Activated naive CD8-positive, alpha-beta T cell treated with anti-CD3 and anti-CD28 coated beads, Interleukin-2, amount 50 U/mL, for 24 hours (primary cell): ENCODE measurements around the gene MOV10L1.
"Not testable (repeated sequence)": the region's sequence is repeated elsewhere in the genome, so short reads cannot be mapped to it uniquely, and the experiment has no call there.

ENCODE experiments used
- ATAC-seq: fragments of 150-1000 bp; cut with Tn5 transposase; one replicate; pipeline ENCODE4 v1.10.0; 2021
- DNase-seq: peaks from one replicate; pipeline ENCODE4 v3.0.0; 2021
- H3K27ac Mint-ChIP-seq: one replicate; pipeline ENCODE4 v1.8.0; 2021; ENCODE audit warnings: mild to moderate bottlenecking, mixed read lengths
- H3K27me3 Mint-ChIP-seq: one replicate; pipeline ENCODE4 v1.8.0; 2021; ENCODE audit warnings: mixed read lengths
- H3K36me3 Mint-ChIP-seq: one replicate; pipeline ENCODE4 v1.8.0; 2021; ENCODE audit warnings: low read depth, mixed read lengths
- H3K4me1 Mint-ChIP-seq: one replicate; pipeline ENCODE4 v1.8.0; 2021; ENCODE audit warnings: mixed read lengths
- H3K4me3 Mint-ChIP-seq: one replicate; pipeline ENCODE4 v1.8.0; 2021; ENCODE audit warnings: mild to moderate bottlenecking, moderate library complexity, mixed read lengths
- H3K9me3 Mint-ChIP-seq: one replicate; pipeline ENCODE4 v1.8.0; 2021; ENCODE audit warnings: mixed read lengths

Gene MOV10L1

DNA sequence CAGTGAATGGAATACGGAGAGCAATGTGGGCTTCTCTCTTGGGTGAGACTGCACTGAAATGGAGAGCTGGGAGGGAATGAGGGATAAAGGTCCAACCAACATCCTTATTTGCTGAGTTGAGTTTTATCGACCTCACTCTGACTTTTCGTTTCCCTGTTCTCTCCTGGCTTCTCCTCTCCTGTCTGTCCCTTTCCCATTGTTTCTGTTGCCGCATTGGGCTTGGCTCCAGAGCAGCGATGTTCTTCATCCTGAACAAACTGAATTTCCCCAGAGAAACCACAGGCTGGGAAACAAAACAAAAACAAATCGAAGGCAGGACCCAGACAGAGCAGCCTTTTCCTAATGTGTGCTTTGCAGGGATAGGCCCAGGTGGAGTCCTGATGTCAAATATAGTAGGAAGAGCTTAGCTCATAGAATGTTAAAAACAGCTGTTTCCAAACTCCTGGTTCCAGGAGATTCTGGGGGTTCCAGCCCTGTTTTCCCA, 30.0 kb downstream of the MOV10L1 start:
- peaks cover 11% of the 10 kb centered on the region for H3K9me3 Mint-ChIP-seq
- H3K27ac Mint-ChIP-seq = no peak overlapping the region
- H3K4me1 Mint-ChIP-seq = no peaks in the 10 kb centered on the region
- DNase-seq (no peak), ATAC-seq (no peak)
- peaks cover 8% of the 10 kb centered on the region for H3K36me3 Mint-ChIP-seq
- peaks cover 3% of the 10 kb centered on the region for H3K27me3 Mint-ChIP-seq
- H3K4me3 Mint-ChIP-seq = no peak overlapping the region

DNA sequence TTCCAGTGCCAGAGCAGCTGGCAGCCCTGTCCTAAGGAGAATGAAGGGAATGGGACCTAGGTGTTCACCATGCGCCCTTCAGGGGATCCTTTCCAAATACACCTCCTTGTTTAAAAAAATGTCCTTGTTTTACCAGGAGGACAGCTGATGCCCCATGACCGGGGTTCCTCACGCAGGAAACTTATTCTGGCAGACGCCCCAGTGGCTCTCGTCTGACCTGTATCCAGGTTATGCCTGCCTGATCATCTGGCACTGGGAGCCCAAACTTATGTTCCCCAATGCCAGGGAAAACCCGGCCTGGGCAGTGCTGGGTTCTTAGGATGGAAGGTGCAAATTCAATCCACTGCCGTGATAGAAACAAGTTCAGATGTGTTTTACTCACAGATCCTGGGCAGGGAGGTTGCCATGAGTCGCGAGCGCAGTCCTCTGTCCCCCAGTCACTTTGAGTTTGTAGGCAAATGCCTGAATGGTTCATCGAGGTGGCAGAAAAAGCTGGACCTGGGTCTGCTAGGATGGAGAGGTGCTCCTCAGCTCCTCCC, 31.5 kb downstream of the MOV10L1 start:
- DNase-seq = no peak
- Mint-ChIP-seq H3K9me3 (peaks cover 11% of the 10 kb centered on the region), H3K27me3 (peaks cover 3% of the 10 kb centered on the region), H3K4me3 (no peak overlapping the region), H3K36me3 (peaks cover 8% of the 10 kb centered on the region), H3K27ac (no peak overlapping the region), H3K4me1 (no peaks in the 10 kb centered on the region)
- ATAC-seq = no peak

DNA sequence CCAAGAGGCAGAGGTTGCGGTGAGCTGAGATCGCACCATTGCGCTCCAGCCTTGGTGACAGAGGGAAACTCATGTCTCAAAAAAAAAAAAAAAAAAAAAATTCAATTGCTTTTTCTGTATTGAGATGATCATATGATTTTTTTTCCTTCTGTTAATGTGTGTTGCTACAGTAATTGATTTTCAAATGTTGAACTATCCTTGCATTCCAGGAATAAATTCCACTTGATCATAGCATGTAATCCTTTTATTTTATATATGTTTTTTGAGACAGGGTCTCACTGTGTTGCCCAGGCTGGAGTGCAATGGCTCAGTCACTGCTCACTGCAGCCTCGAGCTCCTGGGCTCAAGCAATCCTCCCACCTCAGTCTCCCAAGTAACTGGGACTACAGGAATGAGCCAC, 33.3 kb downstream of the MOV10L1 start:
- DNase-seq (no peak), ATAC-seq (no peak)
- Mint-ChIP-seq H3K36me3 (peaks cover 8% of the 10 kb centered on the region), H3K9me3 (peaks cover 11% of the 10 kb centered on the region), H3K4me1 (no peaks in the 10 kb centered on the region), H3K27me3 (peaks cover 5% of the 10 kb centered on the region), H3K4me3 (no peak overlapping the region), H3K27ac (no peak overlapping the region)

DNA sequence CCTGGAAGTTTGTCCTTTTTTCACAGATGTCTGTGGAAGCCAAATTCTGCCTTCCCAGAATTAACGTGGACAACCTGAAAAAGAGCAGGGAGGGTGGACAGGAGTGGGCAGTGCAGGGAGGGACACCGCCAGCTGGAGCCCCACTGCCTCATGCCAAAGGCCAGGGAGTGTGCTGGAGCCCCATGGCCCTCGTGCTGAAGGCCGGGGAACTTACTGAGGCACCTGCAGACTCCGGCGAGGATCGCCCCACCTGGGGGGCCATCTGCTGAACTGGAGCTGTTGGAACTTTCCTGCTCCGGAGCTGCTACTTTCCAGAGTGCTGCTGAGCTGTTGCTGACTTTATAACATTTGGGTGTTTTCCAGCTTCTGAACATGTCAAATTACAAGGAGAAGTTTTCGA, 35.2 kb downstream of the MOV10L1 start:
- no peaks in the 10 kb centered on the region for H3K4me1 Mint-ChIP-seq
- ATAC-seq (no peak), DNase-seq (no peak)
- H3K36me3 Mint-ChIP-seq = peaks cover 8% of the 10 kb centered on the region
- no peak overlapping the region for H3K4me3 Mint-ChIP-seq
- no peak overlapping the region for H3K27ac Mint-ChIP-seq
- H3K9me3 Mint-ChIP-seq = peaks cover 11% of the 10 kb centered on the region
- H3K27me3 Mint-ChIP-seq = peaks cover 9% of the 10 kb centered on the region

DNA sequence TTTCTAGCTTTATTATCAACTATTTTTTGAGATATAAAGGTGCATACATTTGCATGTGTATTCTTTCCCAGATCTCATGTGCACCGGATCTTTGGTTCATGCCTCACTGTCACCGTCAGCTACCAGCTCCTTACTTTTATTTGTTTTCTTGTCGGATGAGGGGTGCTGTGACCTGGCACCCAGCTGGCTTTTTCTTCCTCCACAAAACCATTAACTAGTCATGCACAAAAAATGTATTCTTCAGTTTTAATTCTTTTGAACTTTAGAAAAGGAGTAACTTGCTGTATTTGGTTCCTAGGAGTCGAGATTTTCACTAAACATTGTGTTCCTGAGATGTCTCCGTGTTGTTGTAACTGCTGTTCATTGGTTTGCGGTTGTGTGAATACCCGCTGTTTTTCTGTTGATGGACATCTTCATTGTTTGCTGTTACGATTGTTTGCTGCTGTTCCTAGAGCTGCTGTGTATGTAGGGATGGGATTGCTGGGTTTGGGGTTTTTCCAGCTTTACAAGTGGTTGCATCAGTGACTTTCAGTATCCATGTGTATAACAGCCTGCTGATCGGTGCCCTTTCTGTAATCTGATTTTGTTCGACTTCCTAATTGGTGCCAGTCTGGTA, 39.4 kb downstream of the MOV10L1 start:
- H3K9me3 Mint-ChIP-seq = peaks cover 2% of the 10 kb centered on the region
- H3K27ac Mint-ChIP-seq = no peak overlapping the region
- peaks cover under 1% of the 10 kb centered on the region for H3K36me3 Mint-ChIP-seq
- H3K27me3 Mint-ChIP-seq = peaks cover 25% of the 10 kb centered on the region
- no peak overlapping the region for H3K4me3 Mint-ChIP-seq
- ATAC-seq (no peak), DNase-seq (no peak)
- no peaks in the 10 kb centered on the region for H3K4me1 Mint-ChIP-seq

DNA sequence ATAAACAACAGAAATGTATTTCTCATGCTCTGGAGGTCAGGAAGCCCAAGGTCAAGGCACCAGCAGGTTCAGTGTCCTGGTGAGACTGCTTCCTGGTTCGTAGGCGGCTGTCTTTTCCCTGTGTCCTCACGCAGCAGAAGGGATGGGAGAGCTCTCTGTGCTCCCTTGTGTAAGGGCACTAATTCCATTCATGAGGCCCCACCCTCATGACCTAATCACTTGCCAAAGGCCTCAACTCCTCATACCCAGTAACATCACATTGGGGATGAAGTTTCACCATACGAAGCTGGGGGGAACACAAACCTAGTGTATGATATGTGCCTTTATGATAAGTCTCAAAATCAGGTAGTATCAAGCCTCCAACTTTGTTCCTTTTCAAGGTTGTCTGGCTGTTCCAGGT, 42.1 kb downstream of the MOV10L1 start:
- Mint-ChIP-seq H3K27ac (no peak overlapping the region), H3K36me3 (no peaks in the 10 kb centered on the region), H3K27me3 (peaks cover 27% of the 10 kb centered on the region), H3K4me1 (no peaks in the 10 kb centered on the region), H3K9me3 (no peaks in the 10 kb centered on the region), H3K4me3 (no peak overlapping the region)
- ATAC-seq (no peak), DNase-seq (no peak)

DNA sequence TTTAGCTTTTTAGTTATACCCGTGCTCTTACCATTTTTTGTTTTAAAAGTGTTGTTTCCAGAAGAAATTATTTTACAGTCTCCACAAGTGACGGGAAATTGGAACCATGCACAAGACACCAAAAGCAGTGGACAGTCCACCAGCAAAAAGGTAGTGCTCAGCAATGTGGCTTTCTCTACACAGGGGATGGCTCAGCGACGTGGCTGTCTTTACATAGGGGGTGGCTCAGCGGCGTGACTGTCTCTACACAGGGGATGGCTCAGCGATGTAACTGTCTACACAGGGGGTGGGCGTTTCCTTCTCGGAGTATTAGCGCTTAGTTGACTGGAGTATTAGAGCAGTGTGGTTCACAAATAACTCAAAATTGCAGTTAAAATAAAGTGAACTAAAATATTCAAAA, 44.7 kb downstream of the MOV10L1 start:
- no peaks in the 10 kb centered on the region for H3K36me3 Mint-ChIP-seq

DNA sequence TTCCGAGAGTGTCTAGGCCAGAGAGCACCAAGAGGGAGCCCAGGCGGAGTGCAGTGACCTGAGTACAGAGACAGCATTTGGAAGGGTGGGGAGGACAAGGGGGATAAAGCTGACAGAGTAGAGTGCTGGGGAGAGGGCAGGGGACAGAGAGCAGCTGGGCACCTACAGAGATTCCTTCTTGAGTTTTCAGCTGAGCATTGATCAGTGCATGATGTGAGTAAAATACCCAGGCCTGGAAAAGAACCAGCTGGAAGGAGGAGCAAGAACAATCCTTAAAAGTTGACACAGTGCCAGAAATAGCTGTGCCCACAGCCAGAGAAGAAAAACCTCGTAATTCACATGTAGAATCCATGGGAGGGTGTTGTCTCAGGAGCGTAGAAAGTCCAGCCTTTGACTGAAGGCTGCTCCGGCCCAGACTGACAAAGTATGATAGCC, 46.8 kb downstream of the MOV10L1 start:
- Mint-ChIP-seq H3K27ac (no peak overlapping the region), H3K27me3 (peaks cover 13% of the 10 kb centered on the region), H3K36me3 (no peaks in the 10 kb centered on the region), H3K4me1 (no peaks in the 10 kb centered on the region), H3K4me3 (no peak overlapping the region), H3K9me3 (no peaks in the 10 kb centered on the region)
- DNase-seq = no peak
- ATAC-seq = no peak

More for the DNA sequence above, 44.7 kb downstream of the MOV10L1 start:
- Mint-ChIP-seq H3K4me1 (no peaks in the 10 kb centered on the region), H3K27ac (no peak overlapping the region), H3K27me3 (peaks cover 24% of the 10 kb centered on the region), H3K9me3 (no peaks in the 10 kb centered on the region), H3K4me3 (no peak overlapping the region)
- ATAC-seq = no peak
- DNase-seq = no peak

DNA sequence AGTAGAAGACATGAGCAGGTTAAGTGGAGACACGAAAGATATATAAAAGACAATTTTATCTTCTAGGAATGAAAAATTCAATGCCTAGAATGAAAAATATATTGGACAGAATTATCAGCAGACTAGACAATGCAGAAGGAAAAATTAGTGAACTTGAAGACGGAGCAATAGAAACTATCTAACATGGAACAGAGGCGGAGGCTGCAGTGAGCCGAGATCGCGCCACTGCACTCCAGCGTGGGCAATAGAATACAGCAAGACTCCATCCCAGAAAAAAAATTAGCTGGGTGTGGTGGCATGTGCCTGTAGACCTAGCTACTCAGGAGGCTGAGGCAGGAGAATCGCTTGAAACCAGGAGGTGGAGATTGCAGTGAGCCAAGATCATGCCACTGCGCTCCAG, 47.5 kb downstream of the MOV10L1 start:
- not testable (repeated sequence) for H3K36me3 Mint-ChIP-seq, H3K4me3 Mint-ChIP-seq, H3K9me3 Mint-ChIP-seq, DNase-seq, H3K4me1 Mint-ChIP-seq, H3K27ac Mint-ChIP-seq, ATAC-seq
- H3K27me3 Mint-ChIP-seq = peaks cover 12% of the 10 kb centered on the region

DNA sequence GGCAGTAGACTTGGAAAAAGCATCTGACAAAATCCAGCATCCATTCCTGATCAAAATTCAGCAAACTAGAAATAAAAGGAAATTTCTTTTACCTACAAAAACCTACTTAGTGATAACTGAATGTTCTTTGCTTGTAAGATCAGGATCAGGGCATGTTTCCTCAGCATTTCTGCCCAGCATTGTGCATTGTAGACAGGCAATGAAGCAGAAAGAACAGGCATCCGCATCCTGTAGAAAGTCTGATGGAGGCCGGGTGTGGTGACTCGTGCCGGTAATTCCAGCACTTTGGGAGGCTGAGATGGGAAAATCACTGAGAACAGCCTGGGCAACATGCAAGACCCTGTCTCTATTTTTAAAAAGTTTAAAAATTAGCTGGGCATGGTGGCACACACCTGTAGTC, 48.2 kb downstream of the MOV10L1 start:
- Mint-ChIP-seq H3K27ac (no peak overlapping the region), H3K4me3 (no peak overlapping the region), H3K9me3 (no peaks in the 10 kb centered on the region), H3K4me1 (no peaks in the 10 kb centered on the region), H3K27me3 (peaks cover 13% of the 10 kb centered on the region), H3K36me3 (no peaks in the 10 kb centered on the region)
- no peak for ATAC-seq
- DNase-seq = no peak

DNA sequence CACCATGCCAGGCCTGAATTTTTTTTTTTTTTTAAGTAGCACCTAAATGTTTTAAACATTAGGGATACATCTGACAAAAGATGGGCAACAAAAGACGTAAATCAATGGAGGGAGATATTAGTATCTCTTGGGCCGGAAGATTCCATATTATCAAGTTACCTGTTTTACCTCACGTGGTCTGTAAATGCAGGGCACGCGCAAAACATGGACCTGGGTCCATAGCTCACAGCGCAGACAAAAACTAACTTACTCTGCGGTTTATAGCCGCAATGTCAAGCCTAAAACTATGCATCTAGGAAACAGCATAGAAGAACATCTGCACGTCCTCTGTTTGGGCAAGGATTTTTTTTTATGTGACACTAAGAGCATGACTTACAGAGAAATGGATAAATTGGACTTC, 49.2 kb downstream of the MOV10L1 start:
- no peaks in the 10 kb centered on the region for H3K9me3 Mint-ChIP-seq
- ATAC-seq (no peak), DNase-seq (no peak)
- H3K27me3 Mint-ChIP-seq = peaks cover 10% of the 10 kb centered on the region
- H3K4me3 Mint-ChIP-seq = no peak overlapping the region
- no peak overlapping the region for H3K27ac Mint-ChIP-seq
- no peaks in the 10 kb centered on the region for H3K36me3 Mint-ChIP-seq
- no peaks in the 10 kb centered on the region for H3K4me1 Mint-ChIP-seq

DNA sequence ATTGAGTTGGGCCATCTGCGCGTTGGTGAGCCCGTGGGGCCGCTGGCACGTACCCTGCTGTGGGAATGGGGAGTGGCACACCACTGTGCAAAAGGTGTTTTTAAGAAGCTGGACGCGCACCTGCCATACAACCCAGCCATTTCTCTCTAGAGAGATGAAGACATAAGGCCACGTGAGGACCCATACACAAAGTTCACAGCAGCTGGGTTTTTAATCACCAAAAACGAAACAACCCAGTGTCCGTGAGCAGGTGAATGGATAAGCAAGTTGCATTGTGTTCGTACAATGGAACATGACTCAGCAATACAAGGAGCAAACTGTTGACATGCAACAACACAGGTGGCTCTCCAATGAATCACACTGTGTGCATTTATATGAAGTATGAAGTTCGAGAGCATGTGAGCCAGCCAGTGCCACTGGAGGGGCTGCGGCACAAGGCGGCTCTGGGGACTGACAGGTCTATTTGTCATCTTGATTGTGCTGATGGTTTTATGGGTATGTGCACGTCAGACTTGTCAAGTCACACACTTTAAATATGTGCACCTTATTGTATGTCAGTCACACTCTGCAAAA, 50.1 kb downstream of the MOV10L1 start:
- DNase-seq (no peak), ATAC-seq (no peak)
- no peaks in the 10 kb centered on the region for H3K4me1 Mint-ChIP-seq
- peaks cover 10% of the 10 kb centered on the region for H3K27me3 Mint-ChIP-seq
- no peak overlapping the region for H3K4me3 Mint-ChIP-seq
- H3K27ac Mint-ChIP-seq = no peak overlapping the region
- no peaks in the 10 kb centered on the region for H3K36me3 Mint-ChIP-seq
- no peaks in the 10 kb centered on the region for H3K9me3 Mint-ChIP-seq

DNA sequence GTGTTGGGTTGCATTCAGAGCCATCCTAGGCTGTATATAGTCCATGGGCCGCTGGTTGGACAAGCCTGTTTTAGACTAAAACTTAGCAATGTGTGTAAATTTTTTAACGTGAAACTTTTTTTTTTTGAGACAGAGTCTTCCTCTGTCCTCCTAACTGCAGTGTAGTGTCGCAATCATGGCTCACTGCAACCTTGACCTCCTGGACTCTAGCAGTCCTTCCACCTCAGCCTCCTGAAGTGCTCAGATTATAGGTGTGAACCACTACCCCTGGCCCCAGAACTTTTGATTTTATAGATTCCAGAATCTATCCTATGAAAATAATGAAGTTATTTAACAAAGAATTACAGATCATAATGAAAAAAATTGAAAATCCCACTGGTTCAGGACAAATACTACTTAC, 50.8 kb downstream of the MOV10L1 start:
- no peaks in the 10 kb centered on the region for H3K36me3 Mint-ChIP-seq
- DNase-seq = no peak

DNA sequence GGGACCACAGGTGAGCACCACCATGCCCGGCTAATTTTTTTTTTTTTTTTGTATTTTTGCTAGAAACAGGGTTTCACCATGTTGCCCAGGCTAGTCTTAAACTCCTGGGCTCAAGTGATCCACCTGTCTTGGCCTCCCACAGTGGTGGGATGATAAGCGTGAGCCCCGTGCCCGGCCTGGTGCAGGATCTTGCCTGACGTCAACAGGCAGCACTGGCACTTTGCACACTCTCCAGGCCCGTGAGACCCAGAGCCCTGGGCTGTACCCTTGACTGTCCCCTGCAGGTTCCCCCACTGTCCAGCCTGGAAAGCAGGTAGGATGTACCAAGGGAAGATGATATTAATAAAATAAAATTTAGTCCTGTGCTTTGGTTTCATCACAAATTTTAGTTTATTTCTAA, 51.7 kb downstream of the MOV10L1 start:
- H3K4me1 Mint-ChIP-seq = no peaks in the 10 kb centered on the region
- ATAC-seq (no peak), DNase-seq (no peak)
- H3K27ac Mint-ChIP-seq = no peak overlapping the region
- no peak overlapping the region for H3K4me3 Mint-ChIP-seq
- peaks cover 8% of the 10 kb centered on the region for H3K27me3 Mint-ChIP-seq
- H3K9me3 Mint-ChIP-seq = no peaks in the 10 kb centered on the region
- no peaks in the 10 kb centered on the region for H3K36me3 Mint-ChIP-seq

More for the DNA sequence above, 50.8 kb downstream of the MOV10L1 start:
- ATAC-seq = no peak
- no peaks in the 10 kb centered on the region for H3K9me3 Mint-ChIP-seq
- H3K27me3 Mint-ChIP-seq = peaks cover 10% of the 10 kb centered on the region
- no peaks in the 10 kb centered on the region for H3K4me1 Mint-ChIP-seq
- H3K27ac Mint-ChIP-seq = no peak overlapping the region
- no peak overlapping the region for H3K4me3 Mint-ChIP-seq

DNA sequence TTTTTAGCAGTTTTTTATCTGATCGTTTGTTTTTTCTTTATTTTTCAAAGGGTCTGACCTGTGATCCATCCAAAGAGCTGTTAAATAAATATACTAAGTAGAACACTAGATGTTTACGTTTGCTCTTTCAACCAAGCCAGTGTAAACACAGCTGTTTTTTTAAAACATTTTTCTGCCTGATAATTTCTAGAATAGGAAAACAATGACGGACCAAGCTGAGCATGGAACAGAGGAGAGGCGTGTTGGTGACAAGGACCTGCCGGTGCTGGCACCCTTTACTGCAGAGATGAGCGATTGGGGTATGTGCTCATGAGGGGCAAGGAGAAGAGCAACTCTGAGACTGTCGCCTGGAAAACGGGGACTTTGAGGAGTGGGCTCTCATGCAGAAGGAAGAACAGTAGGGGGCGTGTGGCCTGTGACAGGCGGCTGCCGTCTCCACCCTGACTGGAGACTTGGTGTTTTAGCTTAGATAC, 52.1 kb downstream of the MOV10L1 start:
- DNase-seq = no peak
- Mint-ChIP-seq H3K9me3 (no peaks in the 10 kb centered on the region), H3K36me3 (no peaks in the 10 kb centered on the region), H3K27ac (no peak overlapping the region), H3K4me3 (no peak overlapping the region), H3K27me3 (peaks cover 8% of the 10 kb centered on the region), H3K4me1 (no peaks in the 10 kb centered on the region)
- no peak for ATAC-seq
